Motor neuron (in vitro differentiated cells): ENCODE data around the gene LRRC71. TPM values are rescaled to one million over a fixed set of nuclear protein-coding genes. Genes with fewer than 3 reads are reported as not detected.
A peak's percentile ranks its signal among the peaks of the same experiment; 100 is the strongest.

ENCODE experiments used
- ATAC-seq, 8 experiments: fragments of 200-7000 bp; cut with Tn5 transposase; replicated peaks in 6 of 8; 2 replicates each; pipeline ENCODE4 v1.8.0; 2021; ENCODE audit warnings: mild to moderate bottlenecking in 8 of 8, moderate library complexity in 8 of 8
- H3K27ac ChIP-seq, 2 donors: fragments of 250-450 bp; sonication (Bioruptor Pico); 2 replicates each; pipeline ENCODE4 v1.9.0; 2021; ENCODE audit warnings: antibody characterized with exemption in 2 of 2, mild to moderate bottlenecking in 2 of 2, moderate library complexity in 1 of 2
- H3K4me1 ChIP-seq, 2 donors: fragments of 250-450 bp; sonication (Bioruptor Pico); replicated peaks in 1 of 2; 2 replicates each; pipeline ENCODE4 v1.6.1; 2021; ENCODE audit warnings: antibody characterized with exemption in 2 of 2, mild to moderate bottlenecking in 2 of 2, moderate library complexity in 1 of 2
- H3K4me3 ChIP-seq, 5 donors: fragments of 250-450 bp; sonication (Bioruptor Pico); 2 replicates each; pipeline ENCODE4 v1.9.0; 2021; ENCODE audit warnings: antibody characterized with exemption in 5 of 5, mild to moderate bottlenecking in 5 of 5, moderate library complexity in 4 of 5
- WGBS, 10 experiments: fragments of 450-650 bp; shearing (Covaris generic); methylation state at CpG; one replicate each; pipeline ENCODE4 v1.0.0; 2022; 5-methylcytosine and 5-hydroxymethylcytosine counted together
- in situ Hi-C, 9 experiments: fragments of 400-800 bp; cut with MboI; loops; one replicate each; pipeline ENCODE4 v1.15.0; 2021; ENCODE audit warnings: low sequenced_read_pairs in 9 of 9, low pct_unique_long_range_greater_than_20kb in 2 of 9; ENCODE audit not compliant: unreplicated experiment in 9 of 9
- total RNA-seq, 8 experiments: library from RNA; unstranded; fragments of 300-600 nt; gene quantifications; 2 replicates each; pipeline versions ENCODE4 v1.2.3 to v1.2.4, GENCODE V29; 2022

LRRC71 gene
- total RNA-seq, 8 experiments from 2014 or later: 0.83 to 2.3 (median 1.3) TPM; not detected in 1

DNA sequence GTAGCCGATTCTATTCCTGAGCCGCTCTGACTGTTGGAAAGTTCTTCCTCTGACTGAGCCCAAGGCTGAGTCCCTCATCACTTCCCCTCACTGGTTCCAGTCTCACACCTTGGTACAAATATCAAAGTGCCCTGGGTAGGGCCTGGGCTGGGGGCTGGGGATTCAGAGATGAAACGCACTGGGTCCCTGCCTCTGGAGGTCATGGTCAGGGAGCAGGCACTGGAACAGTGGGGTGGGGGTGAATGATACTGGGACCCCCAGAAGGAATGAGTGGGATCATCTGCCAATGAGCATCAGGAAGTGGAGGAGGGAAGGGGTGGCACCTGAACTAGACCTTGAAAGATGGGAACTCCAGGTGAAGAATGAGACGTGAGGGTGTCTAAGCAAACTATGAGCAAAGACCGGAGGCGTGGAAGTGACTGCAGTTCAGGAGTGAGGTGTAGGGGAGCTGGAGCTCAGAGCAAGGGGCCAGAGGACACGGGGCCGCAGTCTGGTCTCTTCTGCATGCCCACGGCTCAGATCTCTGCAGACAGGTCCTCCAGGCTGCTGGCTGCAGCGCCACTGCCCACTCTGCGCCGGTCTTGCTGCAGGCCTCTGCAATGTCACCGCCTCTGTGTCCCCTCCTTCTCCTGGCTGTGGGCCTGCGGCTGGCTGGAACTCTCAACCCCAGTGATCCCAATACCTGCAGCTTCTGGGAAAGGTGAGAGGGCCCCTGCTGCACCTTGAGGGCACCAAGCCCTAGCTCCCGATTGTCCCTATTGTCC lies 16.9 kb upstream of the LRRC71 start:
- WGBS, 10 experiments: 55 to 100% (median 80%) methylated on average over 1 to 8 of the region's 15 CpGs
- peaks cover 0 to 6% of the 10 kb centered on the region in 2 donors for H3K4me1 ChIP-seq
- in situ Hi-C loops: no loop called here

DNA sequence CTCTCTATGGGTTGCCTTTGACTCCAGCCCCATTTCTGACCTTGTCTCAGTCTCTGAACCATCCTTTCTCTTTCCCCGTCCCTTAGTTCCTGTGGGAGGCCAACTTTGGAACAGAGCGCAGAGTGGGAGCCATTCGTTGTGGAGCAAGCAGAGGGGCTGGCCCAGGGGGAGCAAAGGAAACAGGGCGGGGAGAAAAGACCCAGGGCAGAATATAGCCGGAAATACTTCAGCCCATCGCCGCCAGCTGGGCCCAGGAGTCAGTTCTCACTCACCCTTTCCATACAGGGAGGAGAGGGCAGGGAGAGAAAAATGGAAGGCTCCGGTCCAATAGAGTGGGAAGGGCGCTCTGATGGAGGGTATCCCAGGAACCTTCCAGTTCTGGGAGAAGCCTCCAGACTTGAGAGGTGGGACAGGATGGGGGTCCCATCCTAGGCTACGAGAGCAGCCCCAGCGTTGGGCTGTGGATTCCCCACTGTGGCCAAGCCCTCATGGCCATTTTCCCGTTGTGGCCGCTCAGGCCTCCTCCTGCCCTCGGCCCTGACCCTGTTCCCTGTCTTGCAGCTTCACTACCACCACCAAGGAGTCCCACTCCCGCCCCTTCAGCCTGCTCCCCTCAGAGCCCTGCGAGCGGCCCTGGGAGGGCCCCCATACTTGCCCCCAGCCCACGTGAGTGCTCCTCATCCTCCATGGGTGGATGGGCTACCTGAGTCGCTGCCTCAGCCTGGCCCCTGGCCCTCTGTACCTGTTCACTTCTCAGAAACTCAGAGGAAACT lies 16.1 kb upstream of the LRRC71 start:
- WGBS, 10 experiments: 62 to 100% (median 67%) methylated on average over 1 to 10 of the region's 19 CpGs; no CpG with 5 or more reads in 3 of the 10 experiments
- no peak for ATAC-seq
- H3K4me1 ChIP-seq: peaks cover 0 to 4% of the 10 kb centered on the region in 2 donors
- no peak overlapping the region for H3K4me3 ChIP-seq
- H3K27ac ChIP-seq: no peak overlapping the region
- in situ Hi-C loops: no loop called here

More for the DNA sequence above, 16.9 kb upstream of the LRRC71 start:
- Histone ChIP-seq H3K27ac (no peak overlapping the region), H3K4me3 (no peak overlapping the region)
- no peak for ATAC-seq

DNA sequence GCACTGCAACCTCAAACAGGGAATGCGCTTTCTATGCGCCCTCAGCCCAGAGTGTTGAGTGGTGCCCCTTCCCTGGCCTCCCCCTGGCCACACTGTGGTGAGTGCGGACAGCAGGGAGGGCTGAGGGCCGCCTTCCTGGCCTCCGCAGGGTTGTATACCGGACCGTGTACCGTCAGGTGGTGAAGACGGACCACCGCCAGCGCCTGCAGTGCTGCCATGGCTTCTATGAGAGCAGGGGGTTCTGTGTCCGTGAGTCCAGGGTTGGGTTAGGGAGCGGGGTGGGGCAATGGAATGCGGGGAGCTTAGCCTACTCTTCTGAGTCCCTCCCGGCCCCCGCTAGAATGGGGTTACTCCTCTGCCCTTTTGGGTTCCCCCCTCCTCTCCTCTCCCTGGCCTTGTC lies 15.3 kb upstream of the LRRC71 start:
- in situ Hi-C loops: no loop called here
- 67 to 78% methylated on average over 3 to 9 of the region's 16 CpGs; no CpG with 5 or more reads in 8 of the 10 experiments for WGBS, 10 experiments
- Histone ChIP-seq H3K4me3 (no peak overlapping the region), H3K27ac (no peak overlapping the region), H3K4me1 (peaks cover 0 to under 1% of the 10 kb centered on the region in 2 donors)
- no peak for ATAC-seq

DNA sequence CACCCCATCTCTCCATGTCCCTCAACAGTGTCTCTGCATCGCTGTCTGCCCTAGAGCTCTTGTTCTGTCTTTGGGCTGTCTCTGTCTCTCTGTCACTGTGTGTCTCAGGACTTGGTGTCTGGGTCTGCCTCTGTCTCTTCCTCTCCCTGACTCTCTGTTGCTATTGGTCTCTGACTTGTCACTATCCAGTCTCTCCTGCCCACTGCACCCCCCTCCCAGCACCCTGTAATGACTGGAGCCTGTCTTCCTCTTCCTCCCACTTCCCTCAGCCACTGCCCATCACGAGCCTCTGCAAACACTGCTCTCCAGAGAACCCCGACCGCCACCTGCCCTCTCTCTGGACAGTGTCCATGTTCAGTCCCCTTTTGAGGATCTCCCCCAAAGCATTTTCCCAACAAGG lies 14.8 kb upstream of the LRRC71 start:
- Histone ChIP-seq H3K4me3 (no peak overlapping the region), H3K27ac (no peak overlapping the region), H3K4me1 (no peaks in the 10 kb centered on the region)
- no peak for ATAC-seq
- 37 to 100% (median 43%) methylated on average over 1 to 4 of the region's 4 CpGs; no CpG with 5 or more reads in 6 of the 10 experiments for WGBS, 10 experiments
- in situ Hi-C loops: no loop called here

DNA sequence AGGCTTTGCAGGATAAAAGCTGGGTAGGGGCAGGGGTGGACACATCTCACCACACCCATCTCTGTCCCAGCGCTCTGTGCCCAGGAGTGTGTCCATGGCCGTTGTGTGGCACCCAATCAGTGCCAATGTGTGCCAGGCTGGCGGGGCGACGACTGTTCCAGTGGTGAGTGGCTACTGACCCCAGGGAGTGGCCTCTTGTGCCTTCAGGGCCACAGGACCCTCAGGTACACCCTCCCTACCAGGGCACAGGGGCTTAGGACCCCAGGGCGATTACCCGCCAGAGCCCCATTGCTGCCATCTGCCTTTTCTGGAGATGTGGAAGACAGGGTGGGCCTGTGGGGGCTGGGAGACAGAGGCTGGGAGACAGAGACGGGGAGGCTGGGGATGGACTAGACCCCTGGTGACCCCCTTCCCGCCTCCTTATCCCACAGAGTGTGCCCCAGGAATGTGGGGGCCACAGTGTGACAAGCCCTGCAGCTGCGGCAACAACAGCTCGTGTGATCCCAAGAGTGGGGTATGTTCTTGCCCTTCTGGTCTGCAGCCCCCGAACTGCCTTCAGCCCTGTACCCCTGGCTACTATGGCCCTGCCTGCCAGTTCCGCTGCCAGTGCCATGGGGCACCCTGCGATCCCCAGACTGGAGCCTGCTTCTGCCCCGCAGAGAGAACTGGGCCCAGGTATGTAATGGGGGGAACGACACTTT lies 14.1 kb upstream of the LRRC71 start:
- ATAC-seq: no peak
- in situ Hi-C loops: no loop called here
- Histone ChIP-seq H3K27ac (no peak overlapping the region), H3K4me1 (no peaks in the 10 kb centered on the region), H3K4me3 (no peak overlapping the region)
- 88 to 100% (median 90%) methylated on average over 1 to 8 of the region's 16 CpGs; no CpG with 5 or more reads in 5 of the 10 experiments for WGBS, 10 experiments

DNA sequence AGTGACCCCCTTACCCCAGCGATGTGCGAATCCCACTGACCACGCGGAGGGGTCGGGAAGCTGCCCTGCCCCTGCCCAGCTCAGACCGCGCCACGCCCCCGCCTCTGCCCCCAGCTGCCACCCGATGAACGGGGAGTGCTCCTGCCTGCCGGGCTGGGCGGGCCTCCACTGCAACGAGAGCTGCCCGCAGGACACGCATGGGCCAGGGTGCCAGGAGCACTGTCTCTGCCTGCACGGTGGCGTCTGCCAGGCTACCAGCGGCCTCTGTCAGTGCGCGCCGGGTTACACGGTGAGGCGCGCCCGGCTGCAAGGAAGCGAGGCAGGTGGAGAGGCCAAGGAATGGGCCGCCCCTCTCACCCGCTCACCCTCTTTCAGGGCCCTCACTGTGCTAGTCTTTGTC lies 11.9 kb upstream of the LRRC71 start:
- in situ Hi-C loops: no loop called here
- no peak for ATAC-seq
- 83% methylated on average over 7 of the region's 29 CpGs; no CpG with 5 or more reads in 9 of the 10 experiments for WGBS, 10 experiments

DNA sequence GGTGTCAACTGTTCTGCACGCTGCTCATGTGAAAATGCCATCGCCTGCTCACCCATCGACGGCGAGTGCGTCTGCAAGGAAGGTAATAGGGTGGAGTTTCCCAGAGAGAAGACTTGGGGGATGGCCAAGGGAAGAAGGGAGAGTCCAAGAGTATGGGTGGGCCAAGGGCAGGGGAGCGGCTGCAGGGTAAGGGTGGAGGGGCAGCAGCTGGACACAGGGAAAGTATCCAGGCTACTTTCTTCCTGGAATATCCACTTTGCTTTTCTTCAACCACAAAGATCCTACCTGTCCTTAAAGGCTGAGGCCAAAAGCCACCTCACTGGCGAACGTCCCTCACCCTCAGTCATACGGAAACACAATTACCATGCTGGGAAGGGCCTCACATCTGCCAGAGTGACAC lies 11.5 kb upstream of the LRRC71 start:
- in situ Hi-C loops: no loop called here
- peak in 1 of 8 experiments; percentile 33 for ATAC-seq
- 76 to 100% (median 90%) methylated on average over 2 to 6 of the region's 10 CpGs; no CpG with 5 or more reads in 5 of the 10 experiments for WGBS, 10 experiments
- Histone ChIP-seq H3K27ac (no peak overlapping the region), H3K4me1 (peaks cover 5 to 9% of the 10 kb centered on the region in 2 donors), H3K4me3 (no peak overlapping the region)

More for the DNA sequence above, 11.9 kb upstream of the LRRC71 start:
- Histone ChIP-seq H3K4me1 (peaks cover 4 to 5% of the 10 kb centered on the region in 2 donors), H3K4me3 (no peak overlapping the region), H3K27ac (no peak overlapping the region)

DNA sequence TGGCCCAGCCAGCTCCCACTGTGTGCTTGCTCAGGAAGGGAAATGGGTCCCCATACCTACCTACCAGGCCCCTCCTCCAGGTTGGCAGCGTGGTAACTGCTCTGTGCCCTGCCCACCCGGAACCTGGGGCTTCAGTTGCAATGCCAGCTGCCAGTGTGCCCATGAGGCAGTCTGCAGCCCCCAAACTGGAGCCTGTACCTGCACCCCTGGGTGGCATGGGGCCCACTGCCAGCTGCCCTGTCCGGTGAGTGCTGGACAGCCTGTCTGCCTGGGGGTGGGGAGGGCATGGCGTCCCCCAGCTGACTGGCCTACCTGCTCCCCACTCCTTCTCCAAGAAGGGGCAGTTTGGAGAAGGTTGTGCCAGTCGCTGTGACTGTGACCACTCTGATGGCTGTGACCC lies 10.8 kb upstream of the LRRC71 start:
- no peak for ATAC-seq
- Histone ChIP-seq H3K4me3 (no peak overlapping the region), H3K4me1 (peaks cover 5 to 14% of the 10 kb centered on the region in 2 donors), H3K27ac (no peak overlapping the region)
- in situ Hi-C loops: no loop called here
- 40 to 100% (median 58%) methylated on average over 1 to 4 of the region's 5 CpGs; no CpG with 5 or more reads in 6 of the 10 experiments for WGBS, 10 experiments

DNA sequence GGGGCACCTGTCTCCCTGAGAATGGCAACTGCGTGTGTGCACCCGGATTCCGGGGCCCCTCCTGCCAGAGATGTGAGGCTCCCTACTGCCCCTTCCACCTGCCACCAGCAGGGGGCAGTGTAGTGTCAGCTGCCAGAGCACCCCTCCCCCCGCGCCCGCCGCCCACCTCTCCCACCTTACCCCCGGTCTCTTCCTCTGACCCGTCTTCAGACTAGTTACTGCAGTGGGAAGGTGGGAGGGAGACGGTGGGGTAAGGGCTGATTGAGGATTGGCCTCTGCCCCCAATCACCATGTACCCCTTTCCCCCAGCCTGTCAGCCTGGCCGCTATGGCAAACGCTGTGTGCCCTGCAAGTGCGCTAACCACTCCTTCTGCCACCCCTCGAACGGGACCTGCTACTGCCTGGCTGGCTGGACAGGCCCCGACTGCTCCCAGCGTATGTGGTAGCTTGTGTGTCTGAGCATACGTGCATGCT lies 10.1 kb upstream of the LRRC71 start:
- no peak overlapping the region for H3K27ac ChIP-seq
- peaks cover 5 to 14% of the 10 kb centered on the region in 2 donors for H3K4me1 ChIP-seq
- peak in 6 of 8 experiments; percentile 12 to 75 (median 30) for ATAC-seq
- in situ Hi-C loops: no loop called here
- no peak overlapping the region for H3K4me3 ChIP-seq
- WGBS, 10 experiments: 0 to 100% (median 51%) methylated on average over 1 to 4 of the region's 18 CpGs; no CpG with 5 or more reads in 4 of the 10 experiments

DNA sequence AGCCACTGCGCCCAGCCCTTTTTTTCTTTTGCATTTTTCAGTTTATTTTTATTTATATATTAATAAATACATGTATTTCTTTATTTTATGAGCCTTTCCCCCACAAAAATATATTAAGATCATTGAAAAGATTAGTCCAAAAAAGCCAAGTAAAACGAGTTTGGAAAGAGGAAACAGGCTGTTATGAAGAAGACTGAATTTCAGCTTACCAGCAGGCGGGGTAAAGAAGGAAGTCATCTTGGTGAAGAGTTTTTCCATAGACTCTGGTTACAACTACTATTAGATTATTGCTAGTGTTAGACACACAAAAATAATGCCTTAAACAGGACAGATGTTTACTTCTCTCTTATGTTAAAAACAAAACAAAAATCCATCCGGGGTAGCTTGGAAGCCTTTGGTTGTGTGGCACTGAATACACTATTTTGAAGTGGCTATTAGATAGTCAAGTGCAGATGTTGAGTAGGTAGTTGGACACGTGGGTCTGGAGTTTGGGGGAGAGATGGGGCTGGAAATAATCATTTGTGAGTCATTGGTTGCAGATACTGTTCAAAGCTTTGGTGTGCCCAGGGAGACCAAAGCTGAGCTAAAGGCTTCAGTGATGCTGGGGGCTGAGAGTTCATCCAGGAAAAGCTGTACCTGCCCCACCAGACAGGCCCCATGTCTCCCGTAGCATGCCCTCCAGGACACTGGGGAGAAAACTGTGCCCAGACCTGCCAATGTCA lies 8.7 kb upstream of the LRRC71 start:
- Histone ChIP-seq H3K4me1 (peaks cover 5 to 14% of the 10 kb centered on the region in 2 donors), H3K4me3 (no peak overlapping the region), H3K27ac (no peak overlapping the region)
- in situ Hi-C loops: no loop called here
- 18 to 74% (median 54%) methylated on average over 1 to 6 of the region's 6 CpGs for WGBS, 10 experiments
- ATAC-seq: no peak

DNA sequence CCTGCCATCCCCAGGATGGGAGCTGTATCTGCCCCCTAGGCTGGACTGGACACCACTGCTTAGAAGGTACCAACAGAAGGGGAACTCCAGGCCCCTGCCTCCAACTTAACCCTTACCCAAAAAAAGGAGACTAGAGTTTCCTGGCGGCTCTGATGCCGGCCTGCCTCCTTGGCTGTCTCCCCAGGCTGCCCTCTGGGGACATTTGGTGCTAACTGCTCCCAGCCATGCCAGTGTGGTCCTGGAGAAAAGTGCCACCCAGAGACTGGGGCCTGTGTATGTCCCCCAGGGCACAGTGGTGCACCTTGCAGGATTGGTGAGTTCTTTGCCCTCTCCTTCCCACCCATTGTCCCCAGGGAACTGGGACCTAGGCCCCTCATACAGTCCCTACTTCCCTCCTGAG lies 8.1 kb upstream of the LRRC71 start:
- Histone ChIP-seq H3K4me1 (peaks cover 5 to 14% of the 10 kb centered on the region in 2 donors), H3K4me3 (no peak overlapping the region), H3K27ac (no peak overlapping the region)
- WGBS, 10 experiments: 75 to 100% (median 81%) methylated on average over 1 to 2 of the region's 2 CpGs; no CpG with 5 or more reads in 7 of the 10 experiments
- in situ Hi-C loops: no loop called here
- ATAC-seq: no peak
